Natural killer cell (primary cell): ENCODE measurements around the gene HIC1. TPM values are rescaled to one million over a fixed set of nuclear protein-coding genes. Genes with fewer than 3 reads are reported as not detected.

ENCODE experiments used
- ATAC-seq, 3 donors: fragments of 150-1000 bp in 2 of 3; fragments of 200-7000 bp in 1 of 3; cut with Tn5 transposase; 1 replicate in 1 of 3; 2 replicates in 2 of 3; pipeline ENCODE4 v1.10.0; 2021; ENCODE audit warnings: mild to moderate bottlenecking in 2 of 3, moderate library complexity in 2 of 3
- DNase-seq, 2 donors: peaks; one replicate each; pipeline versions ENCODE4 v3.0.0 to v3.0.0-alpha.2; 2013 to 2021; ENCODE audit warnings: mixed read lengths in 1 of 2
- H3K27ac ChIP-seq: one replicate; pipeline ENCODE4 v1.5.1; 2013; ENCODE audit warnings: mild to moderate bottlenecking, low read length
- H3K27me3 ChIP-seq: one replicate; pipeline ENCODE4 v1.6.1; 2013; ENCODE audit warnings: low read length; ENCODE audit not compliant: control insufficient read depth, insufficient read depth
- H3K36me3 ChIP-seq: one replicate; pipeline ENCODE4 v1.6.1; 2013; ENCODE audit warnings: low read length; ENCODE audit not compliant: control insufficient read depth, insufficient read depth
- H3K4me1 ChIP-seq: one replicate; pipeline ENCODE4 v1.6.1; 2013; ENCODE audit warnings: low read length; ENCODE audit not compliant: control insufficient read depth, insufficient read depth
- H3K4me3 ChIP-seq: one replicate; pipeline ENCODE4 v1.5.1; 2013; ENCODE audit warnings: low read length
- H3K9me3 ChIP-seq: one replicate; pipeline ENCODE4 v1.6.1; 2013; ENCODE audit warnings: low read length; ENCODE audit not compliant: control insufficient read depth, insufficient read depth
- H3K27ac Mint-ChIP-seq, 2 donors: one replicate each; pipeline ENCODE4 v1.8.0; 2022; ENCODE audit warnings: mild to moderate bottlenecking in 2 of 2, mixed read lengths in 2 of 2, moderate library complexity in 1 of 2
- H3K27me3 Mint-ChIP-seq, 2 donors: one replicate each; pipeline ENCODE4 v1.8.0; 2022; ENCODE audit warnings: low read depth in 2 of 2, mixed read lengths in 2 of 2
- H3K36me3 Mint-ChIP-seq: one replicate; pipeline ENCODE4 v1.8.0; 2022; ENCODE audit warnings: mixed read lengths
- H3K4me1 Mint-ChIP-seq, 2 donors: one replicate each; pipeline ENCODE4 v1.8.0; 2022; ENCODE audit warnings: mixed read lengths in 2 of 2
- H3K4me3 Mint-ChIP-seq: one replicate; pipeline ENCODE4 v1.8.0; 2022; ENCODE audit warnings: mild to moderate bottlenecking, moderate library complexity, mixed read lengths
- H3K9me3 Mint-ChIP-seq, 2 donors: one replicate each; pipeline ENCODE4 v1.8.0; 2022; ENCODE audit warnings: mixed read lengths in 2 of 2
- CTCF ChIP-seq: fragments of 200-600 bp; IDR thresholded peaks from one replicate; pipeline ENCODE4 v1.8.0; 2022; ENCODE audit warnings: antibody characterized with exemption
- WGBS: methylation state at CpG from one replicate; pipeline ENCODE4 v1.1.7; 2013; ENCODE audit warnings: missing lambda C conversion rate; ENCODE audit not compliant: insufficient coverage; 5-methylcytosine and 5-hydroxymethylcytosine counted together
- intact Hi-C: fragments of 100-400 bp; cut with micrococcal nuclease; formaldehyde crosslinking; loops from one replicate; pipeline ENCODE4 v1.14.2; 2022
- total RNA-seq, 4 donors: library from RNA; stranded (reverse); fragments of 120-200 nt in 1 of 4; gene quantifications; one replicate each; pipeline versions ENCODE4 v1.2.3 to v1.2.4, GENCODE V29; 2013 to 2022

HIC1 gene
- total RNA-seq, 3 donors from 2014 or later (not counting 1 experiment from before 2014, with no cell fraction given): 19.2 to 26.4 (median 20.7) TPM

GRCh38 chr17:2041561-2042389, 13.1 kb upstream of the HIC1 start, which contains the start of gene OVCA2:
Gene OVCA2, plus strand, starts transcription at chr17:2042022. Its CDS starts 26 bp downstream, at chr17:2042048.
- peaks cover 23% of the 10 kb centered on the region for H3K36me3 ChIP-seq

GRCh38 chr17:2042390-2042847, 12.5 kb upstream of the HIC1 start:
- Histone ChIP-seq H3K4me3 (peak overlapping the region; percentile 71), H3K4me1 (peaks cover 22% of the 10 kb centered on the region), H3K27ac (peak overlapping the region; percentile 85), H3K9me3 (no peaks in the 10 kb centered on the region), H3K27me3 (no peaks in the 10 kb centered on the region), H3K36me3 (peaks cover 22% of the 10 kb centered on the region)
- DNase-seq (peak in 1 of 2 donors; percentile 43), ATAC-seq (no peak)
- TF ChIP-seq CTCF: no peak
- Mint-ChIP-seq H3K36me3 (no peaks in the 10 kb centered on the region), H3K27ac (peak overlapping the region; percentile 89 to 98), H3K9me3 (no peaks in the 10 kb centered on the region), H3K27me3 (no peaks in the 10 kb centered on the region), H3K4me3 (peak overlapping the region; percentile 92), H3K4me1 (peaks cover 17 to 18% of the 10 kb centered on the region in 2 donors)
- intact Hi-C loops: loop anchor here (1.0 to 5.0 kb wide), 2 partner anchors 12 to 360 kb away; partner anchors contain the start of genes DPH1 and MNT
- 29% methylated on average over 17 of the region's 17 CpGs for WGBS

More at GRCh38 chr17:2041561-2042389, 13.1 kb upstream of the HIC1 start, which contains the start of gene OVCA2:
- Mint-ChIP-seq H3K27ac (peak within 1 kb of the TSS; percentile 89 to 98), H3K9me3 (no peaks in the 10 kb centered on the region), H3K27me3 (no peaks in the 10 kb centered on the region), H3K36me3 (no peaks in the 10 kb centered on the region), H3K4me3 (peak within 1 kb of the TSS; percentile 92), H3K4me1 (peaks cover 17 to 18% of the 10 kb centered on the region in 2 donors)
- Histone ChIP-seq H3K4me3 (peak within 1 kb of the TSS; percentile 71), H3K4me1 (peaks cover 22% of the 10 kb centered on the region), H3K27me3 (no peaks in the 10 kb centered on the region), H3K27ac (peak within 1 kb of the TSS; percentile 85), H3K9me3 (no peaks in the 10 kb centered on the region)
- peak; percentile 94 to 99 for DNase-seq
- peak; percentile 54 for TF ChIP-seq CTCF
- intact Hi-C loops: loop anchor here (1.0 to 5.0 kb wide), 2 partner anchors 11 to 361 kb away; partner anchors contain the start of genes DPH1 and MNT
- ATAC-seq: peak; percentile 93 to 95 (median 95)
- under 1% methylated on average over 92 of the region's 93 CpGs for WGBS

GRCh38 chr17:2042933-2043332, 12.0 kb upstream of the HIC1 start:
- H3K4me3 ChIP-seq: no peak overlapping the region
- Mint-ChIP-seq H3K9me3 (no peaks in the 10 kb centered on the region), H3K27me3 (peaks cover 0 to 1% of the 10 kb centered on the region in 2 donors), H3K36me3 (no peaks in the 10 kb centered on the region), H3K4me1 (peaks cover 17 to 18% of the 10 kb centered on the region in 2 donors), H3K4me3 (peak overlapping the region; percentile 92), H3K27ac (peak overlapping the region; percentile 89 to 98)
- intact Hi-C loops: loop anchor here (1.0 to 5.0 kb wide), 2 partner anchors 13 to 359 kb away; partner anchors contain the start of genes DPH1 and MNT
- no peak for ATAC-seq
- H3K9me3 ChIP-seq: no peaks in the 10 kb centered on the region
- peaks cover 19% of the 10 kb centered on the region for H3K36me3 ChIP-seq
- no peaks in the 10 kb centered on the region for H3K27me3 ChIP-seq
- H3K4me1 ChIP-seq: peaks cover 22% of the 10 kb centered on the region
- H3K27ac ChIP-seq: peak overlapping the region; percentile 85
- DNase-seq: no peak
- 95% methylated on average over 5 of the region's 5 CpGs for WGBS
- TF ChIP-seq CTCF: no peak
